Epithelial cell of esophagus (primary cell): ENCODE results near the gene OXNAD1.

Experiments
- DNase-seq: peaks from one replicate; pipeline ENCODE4 v3.0.0; 2010; ENCODE audit warnings: low read depth
- H3K4me3 ChIP-seq: 2 replicates; pipeline ENCODE4 v1.5.1; 2011; ENCODE audit warnings: mild to moderate bottlenecking, low read length, control low read depth
- CTCF ChIP-seq: IDR thresholded peaks from 2 replicates; pipeline ENCODE4 v1.5.1; 2011; ENCODE audit warnings: low read depth, mild to moderate bottlenecking, low read length, control low read depth, inconsistent platforms; ENCODE audit not compliant: insufficient read depth; ENCODE audit errors: missing control alignments

The OXNAD1 gene

GRCh38 chr3:16258177-16258576, 6.8 kb upstream of the OXNAD1 start:
- no peak overlapping the region for H3K4me3 ChIP-seq
- no peak for TF ChIP-seq CTCF
- DNase-seq, result no peak

GRCh38 chr3:16258866-16259265, 6.1 kb upstream of the OXNAD1 start:
- no peak overlapping the region for H3K4me3 ChIP-seq
- no peak for DNase-seq
- TF ChIP-seq CTCF, result no peak

- no peak for TF ChIP-seq CTCF
- H3K4me3 ChIP-seq, result no peak overlapping the region
- DNase-seq, result no peak
Measured at GRCh38 chr3:16260046-16260445, 5.0 kb upstream of the OXNAD1 start.

- no peak for TF ChIP-seq CTCF
- DNase-seq, result no peak
- H3K4me3 ChIP-seq, result no peak overlapping the region
Measured at GRCh38 chr3:16262174-16262573, 2.8 kb upstream of the OXNAD1 start.

- peak; percentile 6 for DNase-seq
- TF ChIP-seq CTCF, result no peak
- H3K4me3 ChIP-seq, result peak overlapping the region; percentile 93
Measured at GRCh38 chr3:16264174-16264707, 771 bp upstream of the OXNAD1 start.

- H3K4me3 ChIP-seq, result peak overlapping the region; percentile 93
- no peak for DNase-seq
- TF ChIP-seq CTCF, result no peak
Measured at GRCh38 chr3:16265455-16265786, 409 bp downstream of the OXNAD1 start.

GRCh38 chr3:16266714-16267113, 1.7 kb downstream of the OXNAD1 start:
- peak; percentile 77 for DNase-seq
- peak overlapping the region; percentile 23 for H3K4me3 ChIP-seq
- TF ChIP-seq CTCF, result no peak
